SK-N-DZ (cell line): ENCODE data around the gene ITGA8. TPM values are rescaled to one million over a fixed set of nuclear protein-coding genes. Genes with fewer than 3 reads are reported as not detected.
"Not testable (repeated sequence)": the region's sequence is repeated elsewhere in the genome, so short reads cannot be mapped to it uniquely, and the experiment has no call there.

ENCODE experiments used
- DNase-seq: peaks from one replicate; pipeline ENCODE4 v3.0.0-alpha.2; 2015; ENCODE audit warnings: low spot score
- polyA plus RNA-seq, 2 experiments: library from polyadenylated mRNA; depleted of rRNA; stranded (reverse); fragments of >200 nt; gene quantifications; 2 replicates each; pipeline ENCODE4 v1.2.3, GENCODE V29; 2014

The ITGA8 gene
- polyA plus RNA-seq (2014; cell fraction: cytosol; rRNA removed) = 0.02 and 0.12 TPM in 2 replicates
- polyA plus RNA-seq (2014; cell fraction: nucleus; rRNA removed) = 0.10 TPM in 1 of 2 replicates, not detected in the other

DNA sequence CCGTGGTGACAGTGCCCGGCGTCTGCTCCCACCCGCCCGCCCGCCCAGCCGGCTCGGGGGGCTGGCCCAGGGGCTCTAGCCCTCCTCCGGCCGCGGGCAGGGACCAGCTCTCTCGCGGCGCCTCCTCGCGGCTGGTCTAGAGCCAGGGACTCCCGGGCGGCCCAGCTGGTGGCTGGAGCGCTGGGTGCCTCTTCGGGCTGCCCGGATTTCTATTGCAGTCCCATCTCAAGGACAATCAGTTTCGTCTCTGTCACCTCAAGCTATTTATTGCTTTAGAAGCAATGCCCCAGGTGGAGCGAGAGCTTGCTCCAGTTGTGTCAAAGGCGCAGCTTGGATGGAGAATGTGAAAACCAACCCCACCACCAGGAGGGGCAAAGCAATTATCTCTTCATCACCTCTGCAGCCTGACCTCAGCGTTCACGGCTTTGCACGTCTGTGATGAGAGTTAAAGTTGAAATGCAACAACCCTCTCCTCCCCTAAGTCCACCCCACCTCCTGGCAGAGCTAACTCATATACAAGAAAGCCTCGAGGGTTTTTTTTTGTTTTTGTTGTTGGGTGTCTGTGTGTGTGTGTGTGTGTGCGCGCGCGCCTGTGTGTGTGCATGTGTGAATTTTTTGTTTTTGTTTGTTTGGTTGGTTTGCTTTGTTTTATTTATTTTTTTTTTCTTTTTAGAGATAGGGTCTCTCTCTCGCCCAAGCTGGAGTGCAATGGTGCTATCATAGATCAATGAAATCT is at the start of gene ITGA8:
Gene ITGA8 (minus strand): TSS at position 24 of the 736 bp plus-strand sequence. CDS start 151 bp downstream, outside the sequence.
- peak; percentile 51 for DNase-seq

GRCh38 chr10:15764892-15765454 is 45.3 kb upstream of the ITGA8 start:
- DNase-seq = no peak

DNA sequence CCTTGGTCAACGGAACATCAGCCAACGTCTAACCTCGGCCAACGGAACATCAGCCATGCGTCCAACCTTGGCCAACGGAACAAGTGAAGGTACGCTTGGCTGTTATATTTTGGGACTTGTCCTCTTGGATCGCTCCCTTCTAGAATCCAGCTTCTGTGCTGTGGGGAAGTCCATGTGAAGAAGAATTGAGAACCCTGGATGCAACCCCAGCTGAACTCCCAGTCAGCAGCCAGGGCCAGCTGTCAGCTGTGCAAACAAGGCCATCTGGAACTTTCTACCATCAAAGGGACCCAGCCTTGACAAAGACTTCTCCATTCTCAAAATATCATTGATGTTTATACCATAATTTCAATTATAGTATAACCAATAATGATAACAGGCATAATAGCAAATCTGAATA is 43.3 kb upstream of the ITGA8 start:
- no peak for DNase-seq

- DNase-seq = not testable (repeated sequence)
These were observed 42.5 kb upstream of the ITGA8 start for GRCh38 chr10:15762239-15762638.

GRCh38 chr10:15761224-15761623 is 41.5 kb upstream of the ITGA8 start:
- DNase-seq = not testable (repeated sequence)

DNA sequence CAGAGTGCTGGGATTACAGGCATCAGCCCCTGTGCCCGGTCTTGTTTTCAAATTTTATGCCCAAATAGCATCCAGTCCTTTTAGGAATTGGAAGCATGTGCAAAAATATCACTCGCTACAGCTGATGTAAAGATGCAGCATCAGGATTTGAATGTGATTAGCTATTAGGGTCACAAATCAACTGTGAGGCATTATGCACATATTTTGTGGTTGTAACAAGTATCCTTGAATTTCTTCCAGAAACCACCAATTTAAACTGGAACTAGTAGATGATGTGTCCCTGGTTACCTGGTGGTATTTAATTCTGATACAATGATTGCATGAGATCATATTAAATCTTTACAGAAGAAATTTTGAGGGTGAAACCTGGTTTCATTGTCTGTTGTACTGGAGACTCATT is 41.0 kb upstream of the ITGA8 start:
- no peak for DNase-seq

DNA sequence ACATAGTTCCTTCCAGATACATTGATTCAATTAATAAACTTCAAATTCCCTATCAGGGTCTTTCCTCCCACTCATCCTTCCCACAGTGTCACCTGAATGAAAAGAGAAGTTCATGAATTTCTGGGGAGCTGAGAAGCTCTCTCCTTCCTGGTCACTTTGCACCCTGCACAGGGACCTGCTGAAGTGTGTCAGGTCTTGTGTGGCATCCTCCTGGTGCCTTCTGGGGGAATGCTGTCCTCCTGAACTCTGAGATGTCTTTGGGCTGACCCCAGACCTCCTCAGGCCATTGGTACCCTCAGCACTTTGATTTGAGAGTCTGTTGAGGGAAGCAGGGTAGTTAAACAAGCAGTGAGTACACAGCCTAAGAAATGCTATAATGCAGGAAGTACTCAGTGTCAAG is 39.5 kb upstream of the ITGA8 start:
- DNase-seq = no peak

GRCh38 chr10:15758618-15759017 is 38.9 kb upstream of the ITGA8 start:
- no peak for DNase-seq

GRCh38 chr10:15754937-15755336 is 35.2 kb upstream of the ITGA8 start:
- DNase-seq = peak; percentile 10

DNA sequence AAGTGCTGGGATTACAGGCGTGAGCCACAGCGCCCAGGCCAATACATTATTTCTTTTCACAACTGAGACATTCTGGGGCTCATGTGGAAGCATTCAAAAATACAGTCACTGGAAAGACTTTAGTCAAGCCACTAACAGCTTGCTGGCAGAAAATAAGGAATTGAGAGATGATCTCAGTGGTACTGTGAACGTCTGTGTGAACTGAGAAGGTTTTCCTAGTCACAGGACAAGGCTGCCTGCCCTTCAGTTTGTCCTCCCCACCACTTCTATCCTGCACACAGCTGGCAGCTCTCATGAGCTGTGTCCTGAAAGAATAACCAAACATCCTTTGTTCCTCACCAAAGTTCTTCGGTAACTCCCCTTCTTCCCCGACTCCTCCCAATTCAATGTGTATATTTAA is 31.3 kb upstream of the ITGA8 start:
- no peak for DNase-seq

- DNase-seq = peak; percentile 21
These were observed 28.4 kb upstream of the ITGA8 start for GRCh38 chr10:15748126-15748525.

DNA sequence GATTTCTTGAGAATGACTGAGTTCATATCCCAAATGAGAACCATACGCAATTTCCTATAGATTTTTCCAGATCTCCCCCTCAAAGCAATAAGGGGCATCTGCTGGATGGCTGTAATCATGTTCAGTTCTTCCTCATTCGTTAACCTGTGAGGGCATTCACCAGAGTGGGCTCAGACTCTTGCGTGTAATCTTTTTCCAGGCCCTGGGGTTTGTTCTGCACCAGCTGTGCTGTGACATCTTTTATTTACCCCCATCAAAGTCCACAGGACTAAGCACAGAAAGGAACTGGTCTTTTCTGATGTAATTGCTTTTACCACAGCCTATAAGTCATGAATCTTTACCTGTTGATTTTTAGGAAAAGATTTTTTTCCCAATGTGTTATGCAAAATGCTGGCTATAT is 27.9 kb upstream of the ITGA8 start:
- DNase-seq = no peak

- no peak for DNase-seq
These were observed 26.0 kb upstream of the ITGA8 start for GRCh38 chr10:15745751-15746150.

DNA sequence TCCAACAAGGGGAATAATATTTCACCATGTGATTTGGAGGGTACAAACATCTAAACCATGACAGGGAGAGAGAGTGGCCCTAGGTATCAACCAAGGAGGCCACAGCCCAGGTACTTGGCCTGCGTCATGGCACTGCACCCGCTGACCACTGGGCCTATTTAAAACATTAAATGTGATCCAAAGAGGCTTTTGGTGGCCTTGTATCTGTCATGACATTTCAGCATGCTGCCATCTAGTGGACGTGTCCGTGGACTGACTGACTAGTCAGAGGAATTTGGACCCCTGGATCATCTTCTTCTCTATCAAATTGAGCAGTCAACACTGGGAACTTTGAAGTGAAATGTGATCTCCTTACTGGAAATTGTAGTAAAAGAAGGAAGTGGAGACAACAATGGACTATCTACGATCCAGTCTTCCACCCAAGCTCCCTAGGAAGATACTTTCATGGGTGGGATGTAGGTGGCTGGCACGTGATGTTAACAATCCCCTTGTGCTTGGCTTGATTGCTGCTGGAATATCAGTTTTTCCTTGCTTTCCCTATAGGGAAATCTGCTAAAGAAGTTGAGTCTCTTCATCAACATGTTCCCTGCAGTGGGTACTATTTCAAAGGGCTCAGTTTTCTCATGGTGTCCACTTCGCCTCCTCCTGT is 24.6 kb upstream of the ITGA8 start:
- peak; percentile 52 for DNase-seq

GRCh38 chr10:15743443-15743842 is 23.7 kb upstream of the ITGA8 start:
- no peak for DNase-seq

- no peak for DNase-seq
These were observed 23.1 kb upstream of the ITGA8 start for GRCh38 chr10:15742836-15743235.

DNA sequence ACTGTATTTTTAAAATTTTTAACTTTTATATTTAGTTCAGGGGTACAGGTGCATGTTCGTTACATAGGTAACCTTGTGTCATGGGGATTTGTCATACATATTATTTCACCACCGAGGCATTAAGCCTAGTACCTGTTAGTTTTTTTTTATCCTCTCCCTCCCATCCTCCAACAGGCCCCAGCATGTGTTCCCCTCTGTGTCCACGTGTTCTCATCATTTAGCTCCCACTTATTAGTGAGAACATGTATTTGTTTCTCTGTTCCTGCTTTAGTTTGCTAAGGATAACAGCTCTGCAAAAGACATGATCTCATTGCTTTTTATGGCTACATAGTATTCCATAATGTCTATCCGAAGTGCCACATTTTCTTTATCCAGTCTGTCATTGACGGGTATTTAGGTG is 22.4 kb upstream of the ITGA8 start:
- DNase-seq = no peak

- DNase-seq = no peak
These were observed 21.9 kb upstream of the ITGA8 start for GRCh38 chr10:15741581-15741980.

- DNase-seq = no peak
These were observed 20.5 kb upstream of the ITGA8 start for GRCh38 chr10:15740261-15740660.

- no peak for DNase-seq
These were observed 19.7 kb upstream of the ITGA8 start for GRCh38 chr10:15739254-15739970.

DNA sequence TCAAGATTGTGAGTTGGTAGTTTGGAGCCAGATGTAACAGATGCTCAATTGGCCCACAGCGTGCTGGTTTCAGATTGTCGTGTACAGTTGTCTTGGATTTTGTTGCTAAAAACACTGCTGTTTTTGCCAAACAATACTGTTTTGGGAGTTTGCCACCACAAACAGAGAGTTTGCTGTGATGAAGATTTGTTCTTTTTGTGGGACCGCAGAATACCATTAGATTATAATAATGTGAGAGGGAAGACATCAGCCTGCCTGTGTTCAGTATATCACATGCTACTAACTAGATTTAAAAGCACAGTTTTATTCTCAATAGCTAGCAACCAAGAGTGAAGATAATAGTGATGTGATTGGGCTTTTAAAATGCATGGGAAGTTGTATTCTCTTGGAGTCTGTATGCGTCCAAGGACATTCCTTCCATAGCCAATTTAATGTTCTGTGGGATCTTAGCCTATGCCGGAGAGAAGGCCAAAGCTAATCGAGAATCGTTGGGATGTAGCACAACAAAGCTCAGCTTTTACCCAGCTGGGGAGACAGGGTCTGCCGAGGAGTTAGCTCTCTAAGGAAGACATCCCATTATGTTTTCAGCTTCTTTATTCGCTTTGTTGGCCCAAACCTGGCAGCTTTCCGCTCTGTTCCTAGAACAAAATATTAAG is 18.7 kb upstream of the ITGA8 start:
- no peak for DNase-seq

DNA sequence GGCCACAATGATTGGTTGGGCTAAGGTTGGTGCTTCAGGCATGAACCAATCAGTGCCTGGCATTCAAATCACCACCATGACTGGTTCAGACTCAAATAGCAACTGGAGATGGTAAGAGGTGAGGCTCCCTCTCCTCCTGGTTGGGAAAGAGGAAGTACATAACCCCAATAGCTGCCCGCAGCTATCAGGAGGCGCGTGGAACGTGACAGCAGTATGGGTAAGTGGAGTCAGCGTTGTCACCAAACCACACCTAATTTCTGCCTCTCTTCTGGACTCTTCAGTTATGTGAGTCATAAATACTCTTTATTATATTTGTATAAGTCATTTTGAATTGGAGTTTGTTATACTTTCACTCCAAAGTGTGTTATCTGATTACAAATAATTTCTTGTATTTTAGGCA is 17.9 kb upstream of the ITGA8 start:
- no peak for DNase-seq
